GM12872 (cell line): ENCODE measurements around the gene SLK.

Experiments
- TF ChIP-seq, protein P1 (sequence below): IDR thresholded peaks from 3 replicates; pipeline ENCODE4 v1.5.1; 2011; ENCODE audit warnings: low read depth, mild to moderate bottlenecking, low read length, moderate library complexity; ENCODE audit not compliant: insufficient read depth

The SLK gene

DNA sequence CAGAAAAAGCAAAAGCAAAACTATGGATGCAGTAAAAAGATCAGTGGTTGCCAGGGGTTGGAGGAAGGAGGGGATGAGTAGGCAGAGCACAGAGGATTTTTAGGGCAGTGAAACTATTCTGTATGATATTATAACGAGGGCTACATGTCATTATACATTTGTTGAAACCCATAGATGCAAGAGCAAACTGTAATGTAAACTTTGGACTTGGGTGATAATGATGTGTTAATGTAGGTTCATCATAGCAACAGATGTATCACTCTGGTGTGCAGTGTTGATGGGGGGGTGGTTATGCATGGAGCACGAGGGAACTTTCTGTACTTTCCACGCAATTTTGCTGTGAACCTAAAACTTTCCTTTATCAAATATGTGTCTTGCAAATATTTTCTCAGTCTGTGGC, 23.2 kb downstream of the SLK start:
- TF ChIP-seq, protein P1, sequence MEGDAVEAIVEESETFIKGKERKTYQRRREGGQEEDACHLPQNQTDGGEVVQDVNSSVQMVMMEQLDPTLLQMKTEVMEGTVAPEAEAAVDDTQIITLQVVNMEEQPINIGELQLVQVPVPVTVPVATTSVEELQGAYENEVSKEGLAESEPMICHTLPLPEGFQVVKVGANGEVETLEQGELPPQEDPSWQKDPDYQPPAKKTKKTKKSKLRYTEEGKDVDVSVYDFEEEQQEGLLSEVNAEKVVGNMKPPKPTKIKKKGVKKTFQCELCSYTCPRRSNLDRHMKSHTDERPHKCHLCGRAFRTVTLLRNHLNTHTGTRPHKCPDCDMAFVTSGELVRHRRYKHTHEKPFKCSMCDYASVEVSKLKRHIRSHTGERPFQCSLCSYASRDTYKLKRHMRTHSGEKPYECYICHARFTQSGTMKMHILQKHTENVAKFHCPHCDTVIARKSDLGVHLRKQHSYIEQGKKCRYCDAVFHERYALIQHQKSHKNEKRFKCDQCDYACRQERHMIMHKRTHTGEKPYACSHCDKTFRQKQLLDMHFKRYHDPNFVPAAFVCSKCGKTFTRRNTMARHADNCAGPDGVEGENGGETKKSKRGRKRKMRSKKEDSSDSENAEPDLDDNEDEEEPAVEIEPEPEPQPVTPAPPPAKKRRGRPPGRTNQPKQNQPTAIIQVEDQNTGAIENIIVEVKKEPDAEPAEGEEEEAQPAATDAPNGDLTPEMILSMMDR: no peak

DNA sequence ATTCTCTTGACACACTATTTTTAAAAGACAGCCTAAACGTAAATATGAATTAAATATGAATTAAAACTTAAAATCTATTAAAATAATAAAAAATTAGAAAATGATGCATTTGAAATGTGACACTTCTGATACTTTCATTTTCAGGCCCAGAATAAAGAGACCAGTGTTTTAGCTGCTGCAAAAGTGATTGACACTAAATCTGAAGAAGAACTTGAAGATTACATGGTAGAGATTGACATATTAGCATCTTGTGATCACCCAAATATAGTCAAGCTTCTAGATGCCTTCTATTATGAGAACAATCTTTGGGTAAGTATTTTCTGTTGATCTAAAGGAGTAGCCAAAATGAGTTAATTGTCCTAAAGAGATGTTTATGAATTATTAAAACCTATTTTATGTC, 23.6 kb downstream of the SLK start:
- TF ChIP-seq, protein P1: no peak

- TF ChIP-seq, protein P1: no peak
These were observed 24.6 kb downstream of the SLK start for GRCh38 chr10:103991393-103992128.

DNA sequence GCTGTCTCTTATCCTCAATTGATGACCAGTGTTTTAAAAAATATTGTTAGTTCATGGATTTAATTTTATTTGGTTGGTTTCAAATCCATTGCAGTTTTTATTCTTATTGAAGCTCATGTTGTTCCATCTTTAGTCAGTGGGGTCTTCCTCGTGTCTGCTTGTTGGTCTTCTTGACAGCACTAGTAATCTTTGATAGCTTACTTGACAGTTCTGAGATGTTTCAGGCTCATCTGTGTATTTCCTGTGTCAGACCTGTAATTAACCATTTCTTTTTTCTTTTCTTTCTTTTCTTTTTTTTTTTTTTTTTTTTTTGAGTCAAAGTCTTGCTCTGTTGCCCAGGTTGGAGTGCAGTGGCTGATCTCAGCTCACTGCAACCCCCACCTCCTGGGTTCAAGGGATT, 28.2 kb downstream of the SLK start:
- TF ChIP-seq, protein P1: no peak

DNA sequence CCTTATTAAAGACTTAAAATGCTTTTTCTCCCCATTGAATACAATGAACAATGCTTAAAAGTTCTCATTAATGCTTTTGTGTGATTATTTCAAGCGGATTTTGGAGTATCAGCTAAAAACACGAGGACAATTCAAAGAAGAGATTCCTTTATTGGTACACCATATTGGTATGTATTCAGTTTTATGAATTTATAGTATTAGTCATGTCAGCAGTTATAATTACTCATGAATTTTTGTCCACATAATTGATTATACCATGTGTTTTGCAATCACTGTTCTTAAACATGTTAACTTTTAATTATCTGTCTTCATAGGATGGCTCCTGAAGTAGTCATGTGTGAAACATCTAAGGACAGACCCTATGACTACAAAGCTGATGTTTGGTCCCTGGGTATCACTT, 31.9 kb downstream of the SLK start:
- TF ChIP-seq, protein P1: no peak

DNA sequence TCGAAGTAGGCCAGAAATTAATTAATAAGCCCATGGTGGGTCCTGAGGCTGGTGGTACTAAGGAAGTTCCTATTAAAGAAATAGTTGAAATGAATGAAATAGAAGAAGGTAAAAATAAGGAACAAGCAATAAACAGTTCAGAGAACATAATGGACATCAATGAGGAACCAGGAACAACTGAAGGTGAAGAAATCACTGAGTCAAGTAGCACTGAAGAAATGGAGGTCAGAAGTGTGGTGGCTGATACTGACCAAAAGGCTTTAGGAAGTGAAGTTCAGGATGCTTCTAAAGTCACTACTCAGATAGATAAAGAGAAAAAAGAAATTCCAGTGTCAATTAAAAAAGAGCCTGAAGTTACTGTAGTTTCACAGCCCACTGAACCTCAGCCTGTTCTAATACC, 36.0 kb downstream of the SLK start:
- TF ChIP-seq, protein P1: no peak

GRCh38 chr10:104005172-104005863, 38.4 kb downstream of the SLK start:
- TF ChIP-seq, protein P1: no peak
